Thymus (tissue), 11 donors: Measurements from ENCODE around the gene ANO7. TPM values are rescaled to one million over a fixed set of nuclear protein-coding genes. Genes with fewer than 3 reads are reported as not detected.

Experiments used
- DNase-seq, 9 donors: peaks; one replicate each; pipeline ENCODE4 v3.0.0-alpha.2; 2013; ENCODE audit warnings: low spot score in 9 of 9, low read depth in 6 of 9, missing footprints in 1 of 9
- H3K27ac ChIP-seq, 2 donors: one replicate each; pipeline ENCODE4 v1.5.1; 2013; ENCODE audit warnings: control low read depth in 1 of 2, low read depth in 1 of 2, low read length in 1 of 2, mild to moderate bottlenecking in 1 of 2, moderate library complexity in 1 of 2
- H3K27me3 ChIP-seq, 2 donors: one replicate each; pipeline ENCODE4 v1.5.1; 2013; ENCODE audit warnings: low read length in 1 of 2; ENCODE audit not compliant: control insufficient read depth in 2 of 2, insufficient read depth in 1 of 2
- H3K36me3 ChIP-seq, 2 donors: one replicate each; pipeline ENCODE4 v1.5.1; 2013; ENCODE audit warnings: low read length in 1 of 2, mild to moderate bottlenecking in 1 of 2, moderate library complexity in 1 of 2; ENCODE audit not compliant: control insufficient read depth in 2 of 2, insufficient read depth in 2 of 2
- H3K4me1 ChIP-seq, 2 donors: one replicate each; pipeline ENCODE4 v1.5.1; 2013; ENCODE audit warnings: low read length in 2 of 2; ENCODE audit not compliant: control insufficient read depth in 2 of 2, insufficient read depth in 2 of 2
- H3K4me3 ChIP-seq, 2 donors: one replicate each; pipeline ENCODE4 v1.5.1; 2013; ENCODE audit warnings: low read length in 2 of 2, control low read depth in 1 of 2, mild to moderate bottlenecking in 1 of 2
- H3K9me3 ChIP-seq, 2 donors: one replicate each; pipeline ENCODE4 v1.5.1; 2013; ENCODE audit warnings: low read length in 1 of 2, mild to moderate bottlenecking in 1 of 2; ENCODE audit not compliant: control insufficient read depth in 2 of 2, insufficient read depth in 1 of 2
- WGBS: extraction: QIAGEN DNeasy Blood & Tissue Kit; methylation state at CpG from one replicate; pipeline ENCODE4 v1.1.7; 2013; 5-methylcytosine and 5-hydroxymethylcytosine counted together
- polyA plus RNA-seq: library from polyadenylated mRNA; stranded (reverse); fragments of 200-250 nt; gene quantifications from one replicate; pipeline ENCODE4 v1.2.3, GENCODE V29; 2013
- total RNA-seq: library from RNA; stranded (reverse); fragments of 120-200 nt; gene quantifications from one replicate; pipeline ENCODE4 v1.2.4, GENCODE V29; 2013
- donor health status: healthy.

Gene ANO7
- total and polyA plus RNA-seq, 2 donors = 0.09 to 0.41 TPM

GRCh38 chr2:241208058-241208457 is 19.6 kb downstream of the ANO7 start:
- Histone ChIP-seq H3K9me3 (peaks cover 0 to 4% of the 10 kb centered on the region in 2 donors), H3K27me3 (peaks cover 0 to 9% of the 10 kb centered on the region in 2 donors), H3K4me1 (no peaks in the 10 kb centered on the region), H3K27ac (no peak overlapping the region), H3K4me3 (no peak overlapping the region), H3K36me3 (no peaks in the 10 kb centered on the region)
- 94% methylated on average over 6 of the region's 6 CpGs for WGBS
- no peak for DNase-seq

- DNase-seq = no peak
- H3K27ac ChIP-seq = no peak overlapping the region
- no peak overlapping the region for H3K4me3 ChIP-seq
- H3K9me3 ChIP-seq = peaks cover 0 to 4% of the 10 kb centered on the region in 2 donors
- H3K36me3 ChIP-seq = no peaks in the 10 kb centered on the region
- WGBS = 93% methylated on average over 33 of the region's 33 CpGs
- peaks cover 0 to 16% of the 10 kb centered on the region in 2 donors for H3K27me3 ChIP-seq
- H3K4me1 ChIP-seq = no peaks in the 10 kb centered on the region
Observed at GRCh38 chr2:241209271-241209670, 20.8 kb downstream of the ANO7 start.

GRCh38 chr2:241211276-241211675 is 22.8 kb downstream of the ANO7 start:
- no peak overlapping the region for H3K27ac ChIP-seq
- peaks cover 4 to 36% of the 10 kb centered on the region in 2 donors for H3K27me3 ChIP-seq
- H3K4me3 ChIP-seq = no peak overlapping the region
- H3K4me1 ChIP-seq = no peaks in the 10 kb centered on the region
- H3K36me3 ChIP-seq = no peaks in the 10 kb centered on the region
- no peaks in the 10 kb centered on the region for H3K9me3 ChIP-seq
- WGBS = 3% methylated on average over 2 of the region's 2 CpGs
- DNase-seq = no peak

- DNase-seq = no peak
- H3K9me3 ChIP-seq = no peaks in the 10 kb centered on the region
- no peaks in the 10 kb centered on the region for H3K36me3 ChIP-seq
- no peak overlapping the region for H3K4me3 ChIP-seq
- no peaks in the 10 kb centered on the region for H3K4me1 ChIP-seq
- 95% methylated on average over 13 of the region's 13 CpGs for WGBS
- peaks cover 16 to 51% of the 10 kb centered on the region in 2 donors for H3K27me3 ChIP-seq
- no peak overlapping the region for H3K27ac ChIP-seq
Observed at GRCh38 chr2:241213041-241213440, 24.6 kb downstream of the ANO7 start.

GRCh38 chr2:241213567-241213966 is 25.1 kb downstream of the ANO7 start:
- Histone ChIP-seq H3K9me3 (no peaks in the 10 kb centered on the region), H3K4me3 (no peak overlapping the region), H3K4me1 (peaks cover 2 to 3% of the 10 kb centered on the region in 2 donors), H3K36me3 (no peaks in the 10 kb centered on the region), H3K27ac (no peak overlapping the region), H3K27me3 (peaks cover 19 to 56% of the 10 kb centered on the region in 2 donors)
- DNase-seq = no peak
- 93% methylated on average over 7 of the region's 7 CpGs for WGBS

- peaks cover 20 to 62% of the 10 kb centered on the region in 2 donors for H3K27me3 ChIP-seq
- no peak overlapping the region for H3K27ac ChIP-seq
- H3K4me1 ChIP-seq = peaks cover 3 to 4% of the 10 kb centered on the region in 2 donors
- 71% methylated on average over 10 of the region's 10 CpGs for WGBS
- H3K9me3 ChIP-seq = no peaks in the 10 kb centered on the region
- H3K36me3 ChIP-seq = no peaks in the 10 kb centered on the region
- no peak for DNase-seq
- no peak overlapping the region for H3K4me3 ChIP-seq
Observed at GRCh38 chr2:241214209-241214608, 25.7 kb downstream of the ANO7 start.

- Histone ChIP-seq H3K4me3 (no peak overlapping the region), H3K9me3 (no peaks in the 10 kb centered on the region), H3K4me1 (peaks cover 3 to 4% of the 10 kb centered on the region in 2 donors), H3K36me3 (no peaks in the 10 kb centered on the region), H3K27ac (no peak overlapping the region), H3K27me3 (peaks cover 24 to 68% of the 10 kb centered on the region in 2 donors)
- WGBS = 91% methylated on average over 12 of the region's 12 CpGs
- DNase-seq = no peak
Observed at GRCh38 chr2:241214766-241215165, 26.3 kb downstream of the ANO7 start.

GRCh38 chr2:241215421-241215820 is 26.9 kb downstream of the ANO7 start:
- H3K27ac ChIP-seq = no peak overlapping the region
- no peak for DNase-seq
- H3K4me1 ChIP-seq = peaks cover 3 to 4% of the 10 kb centered on the region in 2 donors
- H3K27me3 ChIP-seq = peaks cover 26 to 75% of the 10 kb centered on the region in 2 donors
- WGBS = 74% methylated on average over 9 of the region's 9 CpGs
- H3K4me3 ChIP-seq = no peak overlapping the region
- H3K36me3 ChIP-seq = no peaks in the 10 kb centered on the region
- no peaks in the 10 kb centered on the region for H3K9me3 ChIP-seq

- no peak for DNase-seq
- Histone ChIP-seq H3K27me3 (peaks cover 26 to 78% of the 10 kb centered on the region in 2 donors), H3K36me3 (no peaks in the 10 kb centered on the region), H3K27ac (no peak overlapping the region), H3K4me1 (peaks cover 3 to 4% of the 10 kb centered on the region in 2 donors), H3K9me3 (no peaks in the 10 kb centered on the region), H3K4me3 (no peak overlapping the region)
- 75% methylated on average over 14 of the region's 14 CpGs for WGBS
Observed at GRCh38 chr2:241216211-241216761, 27.8 kb downstream of the ANO7 start.
